ENCODE measurements around the gene IDUA.

IDUA gene

DNA sequence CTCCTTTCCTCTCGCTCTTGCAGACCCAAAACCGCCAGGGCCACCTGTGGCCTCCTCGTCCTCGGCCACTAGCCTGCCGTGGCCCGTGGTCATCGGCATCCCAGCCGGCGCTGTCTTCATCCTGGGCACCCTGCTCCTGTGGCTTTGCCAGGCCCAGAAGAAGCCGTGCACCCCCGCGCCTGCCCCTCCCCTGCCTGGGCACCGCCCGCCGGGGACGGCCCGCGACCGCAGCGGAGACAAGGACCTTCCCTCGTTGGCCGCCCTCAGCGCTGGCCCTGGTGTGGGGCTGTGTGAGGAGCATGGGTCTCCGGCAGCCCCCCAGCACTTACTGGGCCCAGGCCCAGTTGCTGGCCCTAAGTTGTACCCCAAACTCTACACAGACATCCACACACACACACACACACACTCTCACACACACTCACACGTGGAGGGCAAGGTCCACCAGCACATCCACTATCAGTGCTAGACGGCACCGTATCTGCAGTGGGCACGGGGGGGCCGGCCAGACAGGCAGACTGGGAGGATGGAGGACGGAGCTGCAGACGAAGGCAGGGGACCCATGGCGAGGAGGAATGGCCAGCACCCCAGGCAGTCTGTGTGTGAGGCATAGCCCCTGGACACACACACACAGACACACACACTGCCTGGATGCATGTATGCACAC is 38.2 kb downstream of the IDUA start:
- DNase-seq (ENCODE audit: extremely low spot score, insufficient read length, low read depth) = no peak
- FAIRE-seq = no peak

DNA sequence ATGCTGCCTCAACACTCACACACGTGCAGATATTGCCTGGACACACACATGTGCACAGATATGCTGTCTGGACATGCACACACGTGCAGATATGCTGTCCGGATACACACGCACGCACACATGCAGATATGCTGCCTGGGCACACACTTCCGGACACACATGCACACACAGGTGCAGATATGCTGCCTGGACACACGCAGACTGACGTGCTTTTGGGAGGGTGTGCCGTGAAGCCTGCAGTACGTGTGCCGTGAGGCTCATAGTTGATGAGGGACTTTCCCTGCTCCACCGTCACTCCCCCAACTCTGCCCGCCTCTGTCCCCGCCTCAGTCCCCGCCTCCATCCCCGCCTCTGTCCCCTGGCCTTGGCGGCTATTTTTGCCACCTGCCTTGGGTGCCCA is 39.3 kb downstream of the IDUA start:
- peak; percentile 70 for DNase-seq (ENCODE audit: extremely low spot score, insufficient read length, low read depth)

DNA sequence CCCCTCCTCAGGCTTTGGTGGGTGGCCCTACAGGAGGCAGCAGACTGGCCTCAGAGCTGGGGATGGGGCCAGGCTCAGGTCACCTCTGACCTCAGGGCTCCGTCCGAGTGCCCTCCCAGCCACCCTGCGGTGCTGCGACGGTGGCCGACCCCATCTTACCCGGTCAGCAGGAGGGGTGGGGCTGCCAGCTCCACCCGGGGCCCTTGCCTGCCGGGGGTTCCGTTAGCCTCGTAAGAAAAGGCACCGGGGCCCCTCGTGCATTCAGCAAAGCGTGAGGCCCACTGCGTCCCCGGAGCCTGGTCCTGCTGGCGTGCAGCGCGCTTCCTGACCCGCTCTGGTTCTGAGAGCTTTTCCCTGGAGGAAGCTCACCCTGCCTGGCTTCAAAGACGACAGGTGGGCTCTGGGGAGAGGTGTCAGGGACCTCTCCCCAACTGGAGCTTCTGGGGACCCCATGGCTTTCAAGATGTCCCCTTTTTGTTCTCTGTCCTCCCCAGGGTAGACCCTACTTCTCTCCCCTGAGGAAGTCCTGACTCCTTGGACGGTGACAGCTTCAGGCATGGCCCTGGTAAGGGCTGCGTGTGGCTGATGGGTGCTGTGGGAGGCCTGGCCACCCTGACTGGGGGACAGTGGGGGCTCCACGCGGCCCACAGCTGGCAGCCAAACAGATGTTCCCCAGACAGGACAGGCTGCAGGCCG is 40.5 kb downstream of the IDUA start:
- DNase-seq (ENCODE audit: extremely low spot score, insufficient read length, low read depth) = no peak
- FAIRE-seq = no peak

More for the DNA sequence above, 39.3 kb downstream of the IDUA start:
- FAIRE-seq = peak; percentile 86

DNA sequence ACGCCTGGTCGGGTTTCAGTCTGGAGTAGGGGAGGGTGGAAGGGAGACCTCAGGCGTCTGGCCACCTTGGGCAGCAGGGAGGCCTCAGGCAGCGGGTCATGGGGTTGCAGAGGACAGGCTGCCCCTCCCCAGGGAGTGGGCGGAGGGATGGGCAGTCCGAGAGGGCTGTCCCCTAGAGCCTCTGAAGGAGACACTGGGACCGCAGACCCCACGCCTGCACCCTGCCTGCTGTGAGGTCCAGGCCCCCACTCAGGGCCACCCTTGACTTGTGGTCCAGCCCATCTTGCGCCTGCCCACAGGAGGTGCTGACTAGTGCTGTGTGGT is 41.0 kb downstream of the IDUA start:
- FAIRE-seq (no peak), DNase-seq (ENCODE audit: extremely low spot score, insufficient read length, low read depth) (no peak)

DNA sequence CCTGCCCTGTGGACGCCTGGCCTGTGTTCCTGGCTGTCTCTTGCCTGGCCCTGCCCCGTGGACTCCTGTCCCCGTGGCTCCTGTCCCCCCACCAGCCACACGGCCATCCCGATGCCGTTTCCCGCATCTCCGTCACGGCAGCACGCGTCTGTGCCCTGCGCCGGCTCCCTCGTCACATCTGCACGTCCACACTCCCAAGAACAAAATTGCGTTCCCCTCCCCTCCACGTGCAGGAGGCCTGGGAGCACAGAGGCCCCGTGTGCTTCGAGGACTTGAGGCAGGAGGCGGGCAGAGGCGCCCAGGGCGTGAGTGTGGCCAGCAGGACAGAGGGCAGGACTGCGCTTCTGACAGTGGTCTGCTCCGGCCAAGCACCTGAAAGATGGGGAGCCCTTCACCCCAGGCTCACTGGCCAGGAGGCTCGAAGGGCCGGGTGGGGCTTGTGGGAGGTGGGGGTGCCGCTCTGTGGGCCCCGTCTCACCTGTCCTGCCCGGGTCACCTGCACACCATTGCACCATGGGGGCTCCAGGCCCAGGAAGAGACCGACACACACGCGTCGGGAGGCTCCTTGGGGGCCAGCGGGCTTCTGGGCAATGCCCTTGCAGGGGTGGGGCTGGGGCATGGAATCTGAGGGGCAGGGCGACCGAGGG is 41.9 kb downstream of the IDUA start:
- FAIRE-seq (no peak), DNase-seq (ENCODE audit: extremely low spot score, insufficient read length, low read depth) (no peak)

DNA sequence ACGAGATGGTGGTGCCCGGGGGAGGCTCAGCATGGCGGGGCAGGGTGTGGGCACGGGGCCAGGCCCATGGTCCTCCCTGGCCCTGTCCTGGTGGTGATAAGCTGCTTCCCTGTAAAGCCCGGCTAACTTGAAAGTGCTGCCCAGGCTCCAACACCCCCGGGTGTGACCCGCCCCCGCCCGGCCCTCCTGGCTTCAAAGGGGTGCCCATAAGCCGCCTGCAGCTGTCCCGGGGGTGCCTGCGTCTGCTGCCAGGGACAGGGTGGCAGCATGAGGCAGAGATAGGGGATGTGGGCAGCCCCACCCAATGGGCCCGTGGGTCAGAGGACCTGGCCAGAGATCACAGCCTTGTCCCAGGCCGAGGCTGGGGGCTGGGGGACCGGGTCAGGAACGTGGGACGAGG is 42.7 kb downstream of the IDUA start:
- FAIRE-seq (no peak), DNase-seq (ENCODE audit: extremely low spot score, insufficient read length, low read depth) (no peak)

DNA sequence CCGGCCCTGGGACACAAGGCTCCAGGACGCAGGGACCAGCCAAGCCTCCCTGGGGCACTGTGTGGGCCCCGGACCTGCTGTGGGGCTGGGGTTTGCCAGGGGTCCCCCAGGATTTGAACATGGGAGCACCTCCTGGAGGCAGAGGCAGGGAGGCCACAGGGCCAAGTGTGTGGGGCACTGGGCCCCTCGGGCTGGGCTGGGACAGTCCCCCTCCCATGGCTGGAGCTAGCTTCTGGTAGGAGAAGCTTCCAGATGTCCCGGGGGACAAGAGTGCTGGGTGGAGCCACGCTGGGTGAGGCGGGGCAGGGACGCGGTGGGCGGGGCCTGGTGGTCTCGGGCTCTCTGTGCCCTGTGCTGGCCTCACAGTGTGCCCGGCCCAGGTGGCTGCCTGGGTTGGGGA is 43.2 kb downstream of the IDUA start:
- FAIRE-seq (no peak), DNase-seq (ENCODE audit: extremely low spot score, insufficient read length, low read depth) (no peak)

DNA sequence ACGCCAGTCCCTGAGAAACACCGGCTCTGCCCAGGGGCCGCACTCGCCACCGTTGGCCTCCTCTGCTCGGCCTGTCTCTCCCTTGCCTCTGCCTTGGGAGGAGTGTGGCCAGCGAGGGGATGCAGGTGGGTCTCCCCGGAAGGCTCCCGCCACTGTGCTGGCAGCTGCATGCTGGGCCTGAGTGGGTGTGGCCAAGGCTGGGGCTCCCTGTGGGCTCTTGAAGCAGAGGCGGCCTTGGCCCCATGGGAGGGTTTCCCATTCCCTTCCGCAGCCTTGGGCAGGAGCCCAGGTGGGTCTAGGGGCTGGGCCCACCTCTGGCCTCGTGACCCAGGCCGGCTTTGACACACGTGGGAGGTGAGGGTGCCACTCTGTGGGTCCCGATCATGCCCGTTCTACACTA is 43.7 kb downstream of the IDUA start:
- DNase-seq (ENCODE audit: extremely low spot score, insufficient read length, low read depth) (no peak), FAIRE-seq (no peak)

DNA sequence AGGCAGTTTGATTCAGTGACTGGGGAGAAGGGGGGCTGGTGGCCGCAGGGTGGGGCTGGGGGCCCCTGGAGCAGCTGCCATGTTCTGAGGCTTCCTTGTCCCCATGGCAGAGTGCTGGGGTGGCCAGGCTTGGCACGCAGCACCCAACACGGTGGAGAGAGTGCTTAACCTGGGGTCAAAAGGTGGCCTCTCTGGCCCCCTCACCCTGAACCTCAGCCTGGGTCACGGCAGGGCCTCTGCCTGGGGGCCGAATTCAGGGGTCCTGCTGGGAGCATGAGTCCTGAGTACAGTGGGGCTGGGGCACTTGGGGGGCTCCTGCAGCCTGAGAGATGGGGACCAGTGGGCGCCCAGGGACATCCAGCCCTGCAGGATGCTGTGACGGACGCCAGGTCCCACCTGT is 44.5 kb downstream of the IDUA start:
- FAIRE-seq = no peak
- no peak for DNase-seq (ENCODE audit: extremely low spot score, insufficient read length, low read depth)

DNA sequence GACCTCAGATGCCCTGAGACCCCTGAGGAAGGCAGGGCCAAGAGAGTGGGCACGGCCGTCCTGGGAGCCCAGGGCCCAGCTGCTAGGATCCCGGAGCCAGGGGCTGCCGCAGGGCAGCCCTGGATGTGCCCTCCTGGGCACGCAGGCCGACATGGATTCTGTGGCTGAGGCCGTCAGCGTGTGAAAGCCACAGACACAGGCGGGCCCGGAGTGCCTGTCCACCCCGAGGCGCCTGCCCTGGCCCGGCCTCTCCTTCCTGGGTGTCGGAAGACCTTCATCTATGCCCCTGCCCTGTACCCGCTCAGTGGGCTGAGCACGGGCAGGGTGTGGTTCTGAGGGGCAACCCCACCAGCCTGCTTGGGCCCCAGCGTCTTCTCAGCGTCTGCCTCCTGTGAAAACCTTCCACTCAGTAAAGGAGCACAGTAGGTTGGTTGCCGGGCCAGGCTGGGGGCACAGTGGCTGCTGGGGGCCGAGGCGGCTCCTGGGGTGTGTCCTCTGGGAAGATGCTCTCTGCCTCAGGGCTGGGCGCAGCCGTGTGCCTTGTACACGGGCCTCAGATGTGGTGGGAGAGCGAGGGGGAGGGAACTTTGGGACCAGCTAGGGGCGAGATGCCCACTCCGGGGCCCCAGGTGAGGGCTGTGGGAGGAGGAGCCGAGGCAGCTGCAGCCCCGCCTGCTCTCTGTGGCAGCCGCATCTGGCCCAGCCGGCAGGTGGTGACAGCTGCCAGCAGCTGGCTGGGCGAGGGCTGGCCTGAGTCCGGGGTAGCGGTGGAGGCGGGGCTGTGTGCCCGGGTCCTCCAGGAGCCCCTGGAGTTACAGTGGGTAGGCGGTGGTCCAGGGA is 45.3 kb downstream of the IDUA start:
- FAIRE-seq (no peak), DNase-seq (ENCODE audit: extremely low spot score, insufficient read length, low read depth) (no peak)

DNA sequence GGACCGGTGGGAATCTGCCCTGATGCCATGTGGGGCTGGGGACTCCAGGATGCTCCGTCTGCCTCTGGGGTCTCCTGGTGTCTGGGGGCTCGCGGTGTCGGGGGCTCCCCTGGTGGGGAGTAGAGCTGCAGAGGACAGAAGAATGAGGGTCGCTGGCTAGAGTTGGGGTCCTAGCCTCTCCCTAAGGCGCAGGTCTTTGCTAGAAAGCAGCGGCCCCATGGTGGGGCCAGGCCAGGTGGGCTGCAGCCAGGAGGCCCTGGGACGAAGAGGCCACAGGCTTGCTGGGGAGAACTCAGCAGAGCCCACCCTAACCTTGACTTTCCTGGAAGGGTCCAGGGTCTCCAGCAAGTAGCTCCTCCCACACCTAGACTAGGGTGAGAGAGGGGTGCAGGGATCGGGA is 46.0 kb downstream of the IDUA start:
- no peak for DNase-seq (ENCODE audit: extremely low spot score, insufficient read length, low read depth)
- no peak for FAIRE-seq

DNA sequence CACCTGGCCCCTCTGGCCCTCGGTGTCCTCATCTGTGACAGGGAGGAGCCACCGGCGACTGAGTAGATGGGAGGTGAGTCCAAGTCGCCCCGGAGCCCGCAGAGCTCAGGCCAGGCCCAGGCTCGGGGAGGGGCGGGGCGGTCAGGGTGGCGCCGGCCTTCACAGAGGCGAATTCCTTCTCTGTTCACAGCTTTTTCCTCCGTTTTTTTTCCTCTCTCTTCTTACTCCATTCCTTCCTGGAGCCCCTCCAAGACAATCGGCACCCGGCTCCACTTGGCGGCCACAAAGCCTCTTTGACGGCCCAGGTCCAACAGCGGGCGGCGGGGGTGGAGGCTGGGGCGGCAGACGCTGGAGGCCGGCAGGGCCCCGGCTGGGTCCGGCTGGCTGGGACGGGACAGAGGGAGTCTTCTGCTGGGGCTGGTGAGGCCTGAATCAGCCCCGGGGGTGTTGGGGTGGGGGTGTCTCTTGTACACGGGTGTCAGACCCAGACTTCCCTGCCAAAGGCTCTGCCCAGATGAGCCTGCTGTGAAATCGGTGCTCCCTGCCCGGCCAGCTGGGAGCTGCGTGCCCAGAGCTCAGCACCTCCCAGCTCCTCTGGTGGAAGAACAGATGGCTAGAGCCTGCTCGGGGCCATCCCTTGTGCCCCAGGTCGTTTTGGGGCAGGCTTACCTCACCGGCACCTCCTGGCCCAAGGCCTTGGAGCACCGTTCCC is 47.2 kb downstream of the IDUA start:
- DNase-seq (ENCODE audit: extremely low spot score, insufficient read length, low read depth) (no peak), FAIRE-seq (no peak)

DNA sequence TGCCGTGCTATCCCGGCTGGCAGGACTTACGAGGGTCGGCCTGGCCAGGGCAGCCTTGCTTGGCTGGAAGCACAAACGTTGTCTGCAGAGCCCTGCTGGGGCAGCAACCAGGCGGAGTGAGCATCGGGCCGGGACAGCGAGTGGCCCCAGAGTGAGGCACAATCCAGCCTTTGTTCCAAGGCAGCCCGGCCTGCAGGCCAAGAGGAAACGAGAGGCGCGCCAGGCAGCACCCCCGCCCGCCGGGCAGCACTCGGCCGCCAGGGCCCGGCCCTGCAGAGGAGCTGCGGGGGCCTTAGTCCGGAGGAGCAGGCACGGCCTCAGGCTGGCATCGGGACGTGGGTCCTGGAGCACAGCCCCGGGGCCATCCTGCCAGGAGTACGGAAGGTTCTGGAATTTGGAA is 48.7 kb downstream of the IDUA start:
- no peak for DNase-seq (ENCODE audit: extremely low spot score, insufficient read length, low read depth)
- FAIRE-seq = no peak

DNA sequence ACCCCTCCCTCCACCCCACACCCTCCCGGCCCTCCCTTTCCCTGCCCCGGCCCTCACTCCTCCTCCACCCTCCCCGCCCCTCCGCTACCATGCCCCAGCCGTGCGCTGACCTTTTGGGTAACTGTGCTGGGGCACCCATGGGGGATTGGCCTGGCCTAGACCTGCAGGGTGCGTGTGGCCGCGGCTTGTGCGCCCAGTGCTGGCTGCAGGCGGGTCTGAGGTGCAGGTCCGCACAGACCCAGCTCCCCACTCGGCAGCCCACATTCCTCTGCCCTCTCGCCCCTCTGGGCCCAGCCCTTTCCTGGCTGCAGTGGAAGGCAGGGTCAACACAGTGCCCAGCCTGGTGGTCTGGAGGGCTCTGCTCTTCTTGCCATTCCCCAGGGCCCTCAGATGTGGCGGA is 49.3 kb downstream of the IDUA start:
- FAIRE-seq (no peak), DNase-seq (ENCODE audit: extremely low spot score, insufficient read length, low read depth) (no peak)

DNA sequence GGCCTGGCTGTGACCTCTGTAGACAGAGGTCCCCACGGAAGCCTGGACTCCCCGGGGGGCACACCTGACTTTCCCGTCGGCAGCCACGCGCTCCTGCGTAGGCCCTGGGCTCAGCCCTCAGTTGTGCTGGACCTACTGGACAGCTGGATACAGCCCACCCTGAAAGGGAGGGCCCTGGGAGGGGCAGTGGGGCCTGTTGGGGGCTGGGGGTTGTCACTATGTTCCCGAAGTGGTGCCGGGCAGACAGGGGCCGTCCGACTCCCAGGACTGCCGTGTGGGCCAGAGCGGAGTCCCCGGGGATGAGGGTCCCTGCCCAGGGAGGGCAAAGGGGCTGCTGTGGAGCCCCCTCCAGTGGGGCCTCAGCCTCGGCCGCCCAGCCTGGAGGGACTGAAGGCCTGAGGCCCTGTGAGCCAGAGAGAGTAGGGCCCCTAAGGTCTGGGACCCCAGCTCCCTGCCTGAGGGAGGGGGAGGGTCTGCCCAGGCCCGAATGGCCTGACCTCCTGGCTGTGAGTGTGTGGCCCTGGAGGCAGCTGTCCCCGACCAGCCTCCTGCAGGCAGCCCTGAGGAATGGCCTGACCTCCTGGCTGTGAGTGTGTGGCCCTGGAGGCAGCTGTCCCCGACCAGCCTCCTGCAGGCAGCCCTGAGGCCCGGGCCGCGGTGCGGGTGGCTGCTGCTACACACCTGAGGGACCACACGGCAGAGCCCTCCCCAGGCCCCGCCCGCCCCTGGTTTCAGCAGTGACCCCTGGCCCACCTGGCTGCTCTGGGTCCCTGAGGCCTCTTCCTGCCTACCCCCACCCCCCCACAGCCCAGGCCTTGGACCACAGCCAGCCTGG is 50.3 kb downstream of the IDUA start:
- DNase-seq (ENCODE audit: extremely low spot score, insufficient read length, low read depth) (no peak), FAIRE-seq (no peak)

DNA sequence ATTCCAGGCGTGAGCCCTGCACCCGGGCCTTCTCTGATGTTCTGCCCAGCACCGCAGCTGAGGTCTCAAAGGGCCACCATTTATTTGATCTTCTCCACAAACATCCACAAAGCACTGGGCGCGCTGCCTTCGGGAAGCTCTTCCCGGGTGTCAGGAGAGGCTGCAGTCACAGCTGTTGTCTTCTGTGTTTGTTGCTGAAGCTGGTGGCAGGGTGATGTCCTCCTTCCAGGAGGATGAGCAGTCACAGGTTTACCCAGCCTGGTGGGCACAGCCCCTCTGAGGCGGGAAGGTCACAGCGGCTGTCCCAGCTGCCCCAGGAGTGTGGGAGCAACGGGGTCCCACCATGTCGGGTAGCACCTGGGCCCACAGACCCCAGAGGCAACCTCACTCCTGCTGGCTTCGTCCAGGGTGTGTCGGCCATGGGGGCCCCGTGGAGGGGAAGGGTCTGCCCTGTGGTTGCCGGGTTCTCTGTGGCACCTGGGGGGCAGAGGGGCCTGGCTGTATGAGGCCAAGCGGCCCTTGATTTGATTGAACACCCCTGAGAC is 52.2 kb downstream of the IDUA start:
- FAIRE-seq = no peak
- no peak for DNase-seq (ENCODE audit: extremely low spot score, insufficient read length, low read depth)

DNA sequence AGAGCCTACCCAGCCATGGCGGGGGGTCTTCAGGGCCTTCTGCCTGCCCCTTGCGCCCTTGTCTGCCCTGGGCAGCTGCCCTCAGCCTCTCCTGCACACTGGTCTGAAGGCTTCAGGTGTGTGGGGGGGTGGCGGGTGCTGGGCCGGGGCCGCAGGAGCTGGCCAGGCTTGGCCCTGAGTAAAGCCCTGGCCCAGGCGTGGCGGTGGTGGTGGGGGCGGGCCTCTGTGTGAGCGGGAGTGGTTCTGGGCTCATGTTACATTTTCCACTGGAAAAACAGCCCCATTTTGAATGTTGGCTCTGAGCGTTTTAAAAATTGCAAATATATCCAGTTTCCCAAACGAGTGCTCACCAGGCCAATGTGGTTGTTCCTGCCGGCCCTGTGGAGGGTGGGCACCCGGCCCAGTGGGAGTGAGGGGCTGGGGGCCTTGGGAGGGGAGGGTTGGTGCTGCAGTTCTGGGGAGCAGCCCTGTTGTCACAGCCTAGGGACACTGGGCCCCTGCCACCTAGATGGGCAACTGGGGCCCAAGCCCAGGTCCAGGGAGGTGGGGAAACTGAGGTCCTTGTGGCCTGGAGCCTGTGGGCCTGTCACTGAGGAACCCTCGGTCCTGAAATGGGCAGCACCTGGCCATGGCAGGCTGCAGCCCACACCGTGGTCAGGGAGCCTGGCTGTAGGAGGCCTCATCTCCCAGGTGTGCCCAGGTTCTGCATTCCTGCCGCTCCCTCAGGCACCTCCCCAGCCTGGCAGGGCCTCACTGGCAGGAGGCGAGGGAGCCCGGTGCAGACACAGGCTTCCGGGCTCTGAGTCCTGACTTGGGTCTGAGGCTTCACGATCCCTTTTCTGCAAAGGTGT is 52.9 kb downstream of the IDUA start:
- DNase-seq (ENCODE audit: extremely low spot score, insufficient read length, low read depth) (no peak), FAIRE-seq (no peak)
